H1 (cell line): ENCODE data around the gene PSMC3. TPM values are rescaled to one million over a fixed set of nuclear protein-coding genes. Genes with fewer than 3 reads are reported as not detected.

ENCODE experiments used
- CTCF ChIA-PET: fragments of 300-600 bp; sonication (Branson Sonifier 250); formaldehyde crosslinking; loops from one replicate; lab custom pipeline; 2021; ENCODE audit not compliant: partially characterized antibody; lab: Charles Lee
- POLR2A ChIA-PET: fragments of 300-600 bp; sonication (Branson Sonifier 250); formaldehyde crosslinking; loops from one replicate; lab custom pipeline; 2021; ENCODE audit warnings: inconsistent platforms; ENCODE audit not compliant: partially characterized antibody; lab: Charles Lee
- DNase-seq, 2 experiments: peaks; one replicate each; pipeline versions ENCODE4 v3.0.0 to v3.0.0-alpha.2; 2010 to 2022; ENCODE audit warnings: low spot score in 2 of 2, low read depth in 1 of 2, mixed read lengths in 1 of 2
- FAIRE-seq: peaks from 2 replicates; lab custom pipeline; 2011; peaks lifted over from hg19 to GRCh38; lab: Jason Lieb, UNC
- H2AFZ ChIP-seq: 2 replicates; pipeline ENCODE4 v1.8.1; 2012; ENCODE audit warnings: low read length, inconsistent platforms
- H2AK5ac ChIP-seq: 2 replicates; pipeline ENCODE4 v1.6.1; 2013; ENCODE audit warnings: low read depth, low read length
- H2BK120ac ChIP-seq: replicated peaks from 2 replicates; pipeline ENCODE3; 2013; ENCODE audit warnings: low read depth, low read length, inconsistent platforms
- H2BK12ac ChIP-seq: 2 replicates; pipeline ENCODE4 v1.6.1; 2013; ENCODE audit warnings: low read depth, low read length
- H2BK15ac ChIP-seq: 2 replicates; pipeline ENCODE4 v1.6.1; 2013; ENCODE audit warnings: low read length
- H2BK20ac ChIP-seq: 2 replicates; pipeline ENCODE4 v1.6.1; 2013; ENCODE audit warnings: low read length
- H2BK5ac ChIP-seq: 2 replicates; pipeline ENCODE4 v1.6.1; 2013; ENCODE audit warnings: low read depth, low read length
- H3K14ac ChIP-seq: 2 replicates; pipeline ENCODE4 v1.6.1; 2013; ENCODE audit warnings: inconsistent platforms; ENCODE audit not compliant: insufficient read length
- H3K18ac ChIP-seq: 2 replicates; pipeline ENCODE4 v1.6.1; 2013; ENCODE audit warnings: low read length; ENCODE audit errors: extremely low read depth
- H3K23ac ChIP-seq: 2 replicates; pipeline ENCODE4 v1.6.1; 2013; ENCODE audit warnings: inconsistent platforms; ENCODE audit not compliant: insufficient read length
- H3K23me2 ChIP-seq: 2 replicates; pipeline ENCODE4 v1.6.1; 2013; ENCODE audit warnings: low read depth, low read length
- H3K27ac ChIP-seq: 2 replicates; pipeline ENCODE4 v1.6.1; 2011; ENCODE audit warnings: low read depth, low read length, inconsistent platforms
- H3K27me3 ChIP-seq, 4 experiments: replicated peaks in 1 of 4; 1 replicate in 1 of 4; 2 replicates in 3 of 4; pipeline versions ENCODE4 v1.6.1 to v1.8.1; 2011 to 2013; ENCODE audit warnings: low read length in 3 of 4, mild to moderate bottlenecking in 3 of 4, inconsistent platforms in 2 of 4, mixed read lengths in 2 of 4, moderate library complexity in 1 of 4; ENCODE audit not compliant: control insufficient read depth in 3 of 4, insufficient read depth in 3 of 4; ENCODE audit errors: extremely low read depth in 1 of 4
- H3K36me3 ChIP-seq, 4 experiments: 2 replicates each; pipeline versions ENCODE4 v1.6.1 to v1.8.1; 2011 to 2013; ENCODE audit warnings: mild to moderate bottlenecking in 4 of 4, low read length in 3 of 4, moderate library complexity in 2 of 4, control low read depth in 1 of 4, inconsistent platforms in 1 of 4; ENCODE audit not compliant: insufficient read depth in 4 of 4, control insufficient read depth in 2 of 4
- H3K4ac ChIP-seq: replicated peaks from 2 replicates; pipeline ENCODE3; 2013; ENCODE audit warnings: low read length, low read depth, mixed read lengths, inconsistent platforms; ENCODE audit not compliant: insufficient read length
- H3K4me1 ChIP-seq, 4 experiments: replicated peaks in 1 of 4; 1 replicate in 1 of 4; 2 replicates in 3 of 4; pipeline versions ENCODE4 v1.6.1 to v1.8.1; 2011 to 2013; ENCODE audit warnings: low read length in 3 of 4, inconsistent platforms in 2 of 4, mixed read lengths in 1 of 4; ENCODE audit not compliant: insufficient read depth in 4 of 4, control insufficient read depth in 3 of 4
- H3K4me2 ChIP-seq, 2 experiments: 2 replicates each; pipeline versions ENCODE4 v1.6.1 to v1.8.1; 2011 to 2013; ENCODE audit warnings: low read depth in 2 of 2, low read length in 2 of 2, control low read depth in 1 of 2, inconsistent platforms in 1 of 2, mild to moderate bottlenecking in 1 of 2; ENCODE audit not compliant: insufficient read depth in 1 of 2
- H3K4me3 ChIP-seq, 4 experiments: fragments of 200-600, 300-600 bp in 1 of 4; sonication (generic), shearing (Covaris generic), sonication (Bioruptor Twin) in 1 of 4; 2 replicates each; pipeline versions ENCODE4 v1.5.1 to v1.8.1; 2011 to 2016; ENCODE audit warnings: low read length in 4 of 4, low read depth in 3 of 4, control low read depth in 2 of 4, inconsistent platforms in 2 of 4, mild to moderate bottlenecking in 2 of 4, mixed read lengths in 1 of 4, moderate library complexity in 1 of 4; ENCODE audit not compliant: insufficient read depth in 2 of 4; ENCODE audit errors: extremely low read depth in 1 of 4
- H3K56ac ChIP-seq: replicated peaks from 2 replicates; pipeline ENCODE3; 2013; ENCODE audit warnings: low read depth, mild to moderate bottlenecking, mixed read lengths, low read length, inconsistent platforms; ENCODE audit not compliant: insufficient read length
- H3K79me1 ChIP-seq: 2 replicates; pipeline ENCODE4 v1.6.1; 2013; ENCODE audit warnings: low read depth, low read length, control low read depth
- H3K79me2 ChIP-seq, 2 experiments: 2 replicates each; pipeline versions ENCODE4 v1.6.1 to v1.8.1; 2012 to 2013; ENCODE audit warnings: low read length in 2 of 2, mild to moderate bottlenecking in 2 of 2, inconsistent platforms in 1 of 2; ENCODE audit not compliant: insufficient read depth in 2 of 2, control insufficient read depth in 1 of 2
- H3K9ac ChIP-seq, 4 experiments: replicated peaks in 1 of 4; 1 replicate in 1 of 4; 2 replicates in 3 of 4; pipeline versions ENCODE4 v1.6.1 to v1.8.1; 2011 to 2013; ENCODE audit warnings: low read depth in 3 of 4, low read length in 3 of 4, control low read depth in 2 of 4, mild to moderate bottlenecking in 2 of 4, moderate library complexity in 2 of 4, inconsistent platforms in 1 of 4; ENCODE audit errors: extremely low read depth in 1 of 4
- H3K9me3 ChIP-seq, 2 experiments: 2 replicates each; pipeline versions ENCODE4 v1.6.1 to v1.8.1; 2012 to 2013; ENCODE audit warnings: mild to moderate bottlenecking in 2 of 2, moderate library complexity in 2 of 2, control low read depth in 1 of 2, inconsistent platforms in 1 of 2, low read depth in 1 of 2, low read length in 1 of 2, mixed read lengths in 1 of 2; ENCODE audit not compliant: insufficient read depth in 2 of 2
- H4K20me1 ChIP-seq, 2 experiments: replicated peaks in 1 of 2; 2 replicates each; pipeline versions ENCODE3 to v1.8.1; 2011 to 2013; ENCODE audit warnings: inconsistent platforms in 2 of 2, low read length in 2 of 2, mild to moderate bottlenecking in 1 of 2; ENCODE audit not compliant: insufficient read depth in 2 of 2, control insufficient read depth in 1 of 2
- H4K5ac ChIP-seq: 2 replicates; pipeline ENCODE4 v1.6.1; 2013; ENCODE audit warnings: low read length, low read depth, mixed read lengths, inconsistent platforms; ENCODE audit not compliant: insufficient read length
- H4K8ac ChIP-seq: 2 replicates; pipeline ENCODE4 v1.8.0; 2013; ENCODE audit warnings: mild to moderate bottlenecking, moderate library complexity, low read length, inconsistent platforms; ENCODE audit not compliant: insufficient read depth; ENCODE audit errors: extremely low read depth
- H4K91ac ChIP-seq: replicated peaks from 2 replicates; pipeline ENCODE3; 2013; ENCODE audit warnings: low read length, mixed read lengths, inconsistent platforms; ENCODE audit not compliant: insufficient read length
- BCL11A ChIP-seq, 2 experiments: IDR thresholded peaks; one replicate each; pipeline ENCODE4 v1.6.1; 2011; ENCODE audit warnings: low read depth in 2 of 2, low read length in 2 of 2, mild to moderate bottlenecking in 2 of 2
- E2F6 ChIP-seq: IDR thresholded peaks from 2 replicates; pipeline ENCODE4 v1.6.1; 2012; ENCODE audit warnings: inconsistent platforms
- GTF2F1 ChIP-seq: IDR thresholded peaks from 2 replicates; pipeline ENCODE4 v1.6.1; 2012; ENCODE audit warnings: low read depth, low read length, improper control_type of control experiment, borderline replicate concordance
- JUN ChIP-seq: IDR thresholded peaks from 2 replicates; pipeline ENCODE4 v1.6.1; 2011; ENCODE audit warnings: low read depth, mild to moderate bottlenecking, improper control_type of control experiment, low read length
- KDM1A ChIP-seq: fragments of 200-600, 300-600 bp; sonication (generic); IDR thresholded peaks from 2 replicates; pipeline ENCODE4 v1.7.1; 2016; ENCODE audit warnings: mild to moderate bottlenecking, low read length, borderline replicate concordance
- KDM5A ChIP-seq: fragments of 200-600 bp; IDR thresholded peaks from 2 replicates; pipeline ENCODE4 v1.7.1; 2012; ENCODE audit warnings: mild to moderate bottlenecking, low read length, inconsistent platforms, mixed read lengths
- NRF1 ChIP-seq: IDR thresholded peaks from 2 replicates; pipeline ENCODE4 v1.6.1; 2011; ENCODE audit warnings: mild to moderate bottlenecking, low read depth, low read length, improper control_type of control experiment
- POU5F1 ChIP-seq: IDR thresholded peaks from 2 replicates; pipeline ENCODE4 v1.6.1; 2011; ENCODE audit warnings: low read depth, mild to moderate bottlenecking, low read length, moderate library complexity
- RNF2 ChIP-seq: fragments of 200-900, 300-1000 bp; sonication (generic); IDR thresholded peaks from 2 replicates; pipeline ENCODE4 v1.7.1; 2016; ENCODE audit warnings: borderline replicate concordance, low read depth, mild to moderate bottlenecking, antibody characterized with exemption, low read length; ENCODE audit not compliant: poor library complexity, severe bottlenecking; ENCODE audit errors: missing control alignments
- SIRT6 ChIP-seq: IDR thresholded peaks from one replicate; pipeline ENCODE4 v1.7.1; 2012; ENCODE audit warnings: low read length, inconsistent platforms
- TBP ChIP-seq: IDR thresholded peaks from 2 replicates; pipeline ENCODE4 v1.6.1; 2011; ENCODE audit warnings: low read depth, low read length, improper control_type of control experiment
- USF2 ChIP-seq: IDR thresholded peaks from 2 replicates; pipeline ENCODE4 v1.6.1; 2011; ENCODE audit warnings: low read length, improper control_type of control experiment
- WGBS, 2 experiments: shearing (Covaris generic) in 1 of 2; methylation state at CpG; one replicate each; pipeline versions ENCODE4 v1.1.6 to v1.1.7; 2013 to 2015; ENCODE audit warnings: low lambda C conversion rate in 2 of 2, mixed read lengths in 2 of 2, inconsistent platforms in 1 of 2, low coverage in 1 of 2, missing lambda C conversion rate in 1 of 2; ENCODE audit not compliant: insufficient replicate concordance in 2 of 2, insufficient coverage in 1 of 2, insufficient read length in 1 of 2; ENCODE audit errors: extremely low coverage in 1 of 2, missing lambda C conversion rate in 1 of 2; 5-methylcytosine and 5-hydroxymethylcytosine counted together
- polyA plus RNA-seq, 7 experiments: library from polyadenylated mRNA; depleted of rRNA in 3 of 7; stranded (reverse) in 5 of 7; unstranded in 2 of 7; fragments of >200 nt in 5 of 7; fragments of 200-250 nt in 2 of 7; gene quantifications; 1 replicate in 5 of 7; 2 replicates in 1 of 7; 4 replicates in 1 of 7; pipeline versions ENCODE4 v1.2.1 to v1.2.3, GENCODE V29; 2011 to 2013; ENCODE audit warnings: missing spikeins in 2 of 7, mixed read lengths in 2 of 7
- total RNA-seq: library from RNA; stranded (reverse); fragmentation: NEBNext Ultra II Directional; extraction: Animal tissue kit (Norgen Biotek cat#: 25700); gene quantifications from 2 replicates; pipeline ENCODE4 v1.2.1, GENCODE V29; 2021

The PSMC3 gene
- total and polyA plus RNA-seq, 2 of the 8 experiments (the other 6 are each of a cell fraction or from before 2014, with no cell fraction given), result 105 to 160 TPM

- WGBS, 2 experiments, result 93% methylated on average over 11 of the region's 12 CpGs; no CpG with 5 or more reads in 1 of the 2 experiments
- Histone ChIP-seq H2AK5ac (no peak overlapping the region), H3K4ac (no peak overlapping the region), H3K4me2 (no peak overlapping the region), H3K23me2 (no peaks in the 10 kb centered on the region), H2BK120ac (no peak overlapping the region), H3K27ac (0 out of 2 replicates have a peak overlapping the region, but pooled peaks have one; percentile 45), H4K5ac (no peak overlapping the region), H3K4me3 (no peak overlapping the region), H3K27me3 (no peaks in the 10 kb centered on the region), H2BK15ac (no peak overlapping the region), H2BK12ac (no peak overlapping the region), H2BK20ac (no peak overlapping the region), H2BK5ac (no peak overlapping the region; the same call in 1 of the 2 replicates), H2AFZ (no peak overlapping the region), H3K4me1 (no peaks in the 10 kb centered on the region; a peak in 2 of 7 replicates), H3K18ac (no peak overlapping the region), H3K56ac (no peak overlapping the region), H3K23ac (no peak overlapping the region), H4K20me1 (no peaks in the 10 kb centered on the region), H3K9ac (no peak overlapping the region), H3K79me1 (no peaks in the 10 kb centered on the region), H3K36me3 (no peaks in the 10 kb centered on the region), H4K8ac (no peak overlapping the region; the same call in 1 of the 2 replicates), H4K91ac (no peak overlapping the region), H3K9me3 (no peaks in the 10 kb centered on the region), H3K14ac (no peak overlapping the region), H3K79me2 (no peaks in the 10 kb centered on the region)
- no peak for DNase-seq
- CTCF ChIA-PET, result interaction anchor here (0.8 to 2.4 kb wide), 2 partner anchors 18 to 74 kb away, joined by 3 to 7 read pairs; no protein-coding TSS in a partner anchor
- FAIRE-seq, result no peak
- POLR2A ChIA-PET, result interaction anchor here (0.9 to 1.1 kb wide), 3 partner anchors 9 to 22 kb away, joined by 3 to 5 read pairs (median 4); partner anchors contain the start of gene PSMC3
- TF ChIP-seq RNF2, result no peak
- TF ChIP-seq KDM1A, result no peak
- TF ChIP-seq POU5F1, result no peak
- TF ChIP-seq JUN, result no peak
- TF ChIP-seq SIRT6, result no peak
- TF ChIP-seq GTF2F1, result no peak
- TF ChIP-seq USF2, result no peak
- no peak for TF ChIP-seq BCL11A (IDR thresholded peaks at IDR 0.05; ENCODE audit: low read depth in 2 of 2, low read length in 2 of 2)
- TF ChIP-seq TBP, result no peak
- TF ChIP-seq KDM5A, result no peak
- TF ChIP-seq NRF1, result no peak
- no peak for TF ChIP-seq E2F6
Measured at GRCh38 chr11:47447906-47448305, 21.7 kb upstream of the PSMC3 start.
